IMR-90 (cell line): ENCODE measurements around the gene ACAA2. TPM values are rescaled to one million over a fixed set of nuclear protein-coding genes. Genes with fewer than 3 reads are reported as not detected.

Source experiments
- ATAC-seq: fragments of 200-7000 bp; cut with Tn5 transposase; 2 replicates; pipeline ENCODE4 v1.9.1; 2020; ENCODE audit warnings: low read depth, mild to moderate bottlenecking, moderate library complexity
- BruUV-seq: library from RNA; stranded (reverse); fragments of 400-500 nt; replicated peaks from 2 replicates; lab custom pipeline; 2021; lab: Mats Ljungman, UMichigan
- CTCF ChIA-PET: fragments of 300-600 bp; formaldehyde crosslinking; extraction: SDS; loops from one replicate; lab custom pipeline; 2021; ENCODE audit warnings: antibody characterized with exemption; lab: Yijun Ruan, JAX
- POLR2A ChIA-PET: fragments of 300-600 bp; sonication (Branson Sonifier 250); formaldehyde crosslinking; loops from one replicate; lab custom pipeline; 2022; ENCODE audit warnings: antibody characterized with exemption; ENCODE audit not compliant: unreplicated experiment; lab: Charles Lee
- DNase-seq: peaks from one replicate; pipeline ENCODE4 v3.0.0; 2013
- H2AFZ ChIP-seq: replicated peaks from 2 replicates; pipeline ENCODE3; 2013; ENCODE audit warnings: low read length, mild to moderate bottlenecking; ENCODE audit not compliant: poor library complexity
- H2AK5ac ChIP-seq: 2 replicates; pipeline ENCODE4 v1.6.1; 2013; ENCODE audit warnings: low read depth, low read length, inconsistent platforms
- H2AK9ac ChIP-seq: replicated peaks from 2 replicates; pipeline ENCODE3; 2013; ENCODE audit warnings: mild to moderate bottlenecking, low read depth, low read length, moderate library complexity; ENCODE audit not compliant: poor library complexity
- H2BK120ac ChIP-seq: 2 replicates; pipeline ENCODE4 v1.6.1; 2013; ENCODE audit warnings: low read depth, low read length, inconsistent platforms
- H2BK15ac ChIP-seq: 3 replicates; pipeline ENCODE4 v1.6.1; 2013; ENCODE audit warnings: low read depth, low read length, inconsistent platforms
- H2BK20ac ChIP-seq: 2 replicates; pipeline ENCODE4 v1.6.1; 2013; ENCODE audit warnings: low read depth, mild to moderate bottlenecking, inconsistent platforms, low read length, moderate library complexity
- H2BK5ac ChIP-seq: 2 replicates; pipeline ENCODE4 v1.6.1; 2013; ENCODE audit warnings: mild to moderate bottlenecking, low read depth, low read length, inconsistent platforms; ENCODE audit not compliant: poor library complexity, severe bottlenecking
- H3K14ac ChIP-seq: replicated peaks from 2 replicates; pipeline ENCODE4 v1.6.1; 2013; ENCODE audit warnings: low read depth, low read length, inconsistent platforms
- H3K18ac ChIP-seq: 2 replicates; pipeline ENCODE4 v1.6.1; 2013; ENCODE audit warnings: low read depth, low read length, control low read depth
- H3K23ac ChIP-seq: 2 replicates; pipeline ENCODE4 v1.6.1; 2013; ENCODE audit warnings: low read depth, low read length, inconsistent platforms
- H3K27ac ChIP-seq: 2 replicates; pipeline ENCODE4 v1.5.1; 2013; ENCODE audit warnings: mild to moderate bottlenecking, control low read depth, low read length; ENCODE audit not compliant: insufficient read depth
- H3K27me3 ChIP-seq: 2 replicates; pipeline ENCODE4 v1.6.1; 2013; ENCODE audit warnings: low read length; ENCODE audit not compliant: control insufficient read depth, insufficient read depth
- H3K36me3 ChIP-seq: 2 replicates; pipeline ENCODE4 v1.6.1; 2013; ENCODE audit warnings: low read length, mixed read lengths; ENCODE audit not compliant: control insufficient read depth, insufficient read depth
- H3K4ac ChIP-seq: 2 replicates; pipeline ENCODE4 v1.6.1; 2013; ENCODE audit warnings: low read depth, low read length, inconsistent platforms
- H3K4me1 ChIP-seq: 2 replicates; pipeline ENCODE4 v1.6.1; 2013; ENCODE audit warnings: low read length, mixed read lengths; ENCODE audit not compliant: control insufficient read depth, insufficient read depth
- H3K4me2 ChIP-seq: 2 replicates; pipeline ENCODE4 v1.6.1; 2013; ENCODE audit warnings: low read depth, mild to moderate bottlenecking, control low read depth, low read length, moderate library complexity
- H3K4me3 ChIP-seq: 2 replicates; pipeline ENCODE4 v1.5.1; 2013; ENCODE audit warnings: low read depth, mild to moderate bottlenecking, control low read depth, low read length, moderate library complexity; ENCODE audit not compliant: insufficient read depth
- H3K56ac ChIP-seq: 2 replicates; pipeline ENCODE4 v1.6.1; 2013; ENCODE audit warnings: low read length, inconsistent platforms; ENCODE audit not compliant: insufficient read depth; ENCODE audit errors: extremely low read depth
- H3K79me1 ChIP-seq, 2 experiments: 2 replicates each; pipeline ENCODE4 v1.6.1; 2013; ENCODE audit warnings: low read length in 2 of 2, inconsistent platforms in 1 of 2, low read depth in 1 of 2
- H3K9ac ChIP-seq: 2 replicates; pipeline ENCODE4 v1.6.1; 2013; ENCODE audit warnings: low read depth, low read length, control low read depth
- H3K9me1 ChIP-seq: 2 replicates; pipeline ENCODE4 v1.6.1; 2013; ENCODE audit warnings: low read length, inconsistent platforms; ENCODE audit not compliant: insufficient read depth
- H3K9me3 ChIP-seq: 2 replicates; pipeline ENCODE4 v1.6.1; 2013; ENCODE audit warnings: low read length; ENCODE audit not compliant: control insufficient read depth, insufficient read depth
- H4K20me1 ChIP-seq: 2 replicates; pipeline ENCODE4 v1.6.1; 2013; ENCODE audit warnings: low read length, inconsistent platforms; ENCODE audit not compliant: insufficient read depth
- H4K5ac ChIP-seq: 2 replicates; pipeline ENCODE4 v1.6.1; 2013; ENCODE audit warnings: mild to moderate bottlenecking, low read depth, low read length, control low read depth
- H4K8ac ChIP-seq, 2 experiments: 2 replicates each; pipeline ENCODE4 v1.6.1; 2013; ENCODE audit warnings: low read depth in 2 of 2, low read length in 2 of 2, control low read depth in 1 of 2, inconsistent platforms in 1 of 2
- H4K91ac ChIP-seq: 2 replicates; pipeline ENCODE4 v1.6.1; 2013; ENCODE audit warnings: low read depth, low read length, inconsistent platforms; ENCODE audit not compliant: insufficient read depth
- BHLHE40 ChIP-seq: fragments of 150-350 bp; IDR thresholded peaks from 2 replicates; pipeline ENCODE4 v1.6.1; 2016; ENCODE audit warnings: mild to moderate bottlenecking, low read depth, low read length
- CEBPB ChIP-seq: IDR thresholded peaks from 2 replicates; pipeline ENCODE4 v1.6.1; 2012; ENCODE audit warnings: low read depth, low read length, improper control_type of control experiment
- CHD1 ChIP-seq: IDR thresholded peaks from 2 replicates; pipeline ENCODE4 v1.6.1; 2012; ENCODE audit warnings: low read depth, low read length, improper control_type of control experiment
- MXI1 ChIP-seq: IDR thresholded peaks from 2 replicates; pipeline ENCODE4 v1.6.1; 2012; ENCODE audit warnings: low read depth, mild to moderate bottlenecking, low read length, moderate library complexity, borderline replicate concordance
- NFE2L2 ChIP-seq: fragments of 150-350 bp; IDR thresholded peaks from 2 replicates; pipeline ENCODE4 v1.6.1; 2016; ENCODE audit warnings: low read depth, mild to moderate bottlenecking, low read length
- POLR2A ChIP-seq: IDR thresholded peaks from 2 replicates; pipeline ENCODE4 v1.6.1; 2012; ENCODE audit warnings: mild to moderate bottlenecking, low read depth, low read length
- RFX5 ChIP-seq: IDR thresholded peaks from 2 replicates; pipeline ENCODE4 v1.8.0; 2012; ENCODE audit warnings: low read depth, mild to moderate bottlenecking, low read length, moderate library complexity
- WGBS, 2 experiments: methylation state at CpG; one replicate each; pipeline versions ENCODE4 v1.1.5 to v1.1.7; 2013; ENCODE audit warnings: missing lambda C conversion rate in 2 of 2; ENCODE audit not compliant: insufficient read length in 1 of 2; ENCODE audit errors: extremely low coverage in 2 of 2; 5-methylcytosine and 5-hydroxymethylcytosine counted together
- dilution Hi-C: fragments of 300-500 bp; cut with HindIII; formaldehyde crosslinking; loops from one replicate; pipeline ENCODE4 v1.14.3; 2018; ENCODE audit warnings: low sequenced_read_pairs; ENCODE audit not compliant: unreplicated experiment
- in situ Hi-C: fragments of 300-500 bp; cut with MboI; formaldehyde crosslinking; loops from 3 replicates; pipeline ENCODE4 v1.14.3; 2019; ENCODE audit warnings: low sequenced_read_pairs, inconsistent platforms, mixed read lengths
- intact Hi-C: fragments of 100-400 bp; cut with micrococcal nuclease; formaldehyde crosslinking; loops from 2 replicates; pipeline ENCODE4 v1.10.0; 2022
- polyA plus RNA-seq, 3 experiments: library from polyadenylated mRNA; depleted of rRNA; stranded (reverse); fragments of >200 nt; gene quantifications; 2 replicates each; pipeline ENCODE4 v1.2.3, GENCODE V29; 2012; ENCODE audit warnings: low replicate concordance in 1 of 3
- total RNA-seq: library from RNA; depleted of rRNA; stranded (reverse); fragments of >200 nt; gene quantifications from 2 replicates; pipeline ENCODE4 v1.2.3, GENCODE V29; 2012
- TF ChIP-seq, protein P1 (sequence below): fragments of 150-350 bp; IDR thresholded peaks from 2 replicates; pipeline ENCODE4 v1.6.1; 2017; ENCODE audit warnings: mild to moderate bottlenecking, antibody characterized with exemption, low read length, low read depth

Gene ACAA2
- total and polyA plus RNA-seq, 2 of the 4 experiments (the other 2 are of a cell fraction): 24.4 to 61.5 TPM

DNA sequence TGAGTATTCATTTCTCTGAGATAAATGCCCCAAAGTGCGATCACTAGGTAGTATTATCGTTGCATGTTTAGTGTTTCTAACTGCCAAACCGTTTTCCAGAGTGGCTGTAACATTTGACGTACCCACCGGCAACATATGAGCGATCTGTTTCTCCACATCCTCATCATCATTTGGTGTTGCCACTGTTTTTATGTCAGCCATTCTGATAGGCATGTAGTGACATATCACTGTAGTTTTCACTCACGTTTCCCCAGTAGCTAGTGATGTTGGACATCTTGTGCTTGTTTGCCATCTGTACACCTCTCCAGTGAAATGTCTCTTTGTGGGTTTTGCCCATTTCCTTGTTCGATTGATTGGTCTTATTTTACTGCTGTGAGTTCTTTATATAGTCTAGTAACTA lies 63.8 kb downstream of the ACAA2 start:
- no peaks in the 10 kb centered on the region for H3K79me1 ChIP-seq
- no peak overlapping the region for H2BK120ac ChIP-seq
- no peak overlapping the region for H3K9ac ChIP-seq
- ChIA-PET CTCF (no interaction called here), POLR2A (no interaction called here)
- H4K8ac ChIP-seq: no peak overlapping the region
- no peak overlapping the region for H4K5ac ChIP-seq
- in situ Hi-C loops (no loop called here), intact Hi-C loops (no loop called here), dilution Hi-C loops (no loop called here)
- TF ChIP-seq RFX5: no peak
- no peak for TF ChIP-seq POLR2A
- TF ChIP-seq, protein P1, sequence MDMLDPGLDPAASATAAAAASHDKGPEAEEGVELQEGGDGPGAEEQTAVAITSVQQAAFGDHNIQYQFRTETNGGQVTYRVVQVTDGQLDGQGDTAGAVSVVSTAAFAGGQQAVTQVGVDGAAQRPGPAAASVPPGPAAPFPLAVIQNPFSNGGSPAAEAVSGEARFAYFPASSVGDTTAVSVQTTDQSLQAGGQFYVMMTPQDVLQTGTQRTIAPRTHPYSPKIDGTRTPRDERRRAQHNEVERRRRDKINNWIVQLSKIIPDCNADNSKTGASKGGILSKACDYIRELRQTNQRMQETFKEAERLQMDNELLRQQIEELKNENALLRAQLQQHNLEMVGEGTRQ: no peak
- no peak for TF ChIP-seq BHLHE40
- TF ChIP-seq MXI1: no peak
- TF ChIP-seq CHD1: no peak
- TF ChIP-seq CEBPB: no peak
- no peak for TF ChIP-seq NFE2L2
- no peak overlapping the region for H3K56ac ChIP-seq
- H3K23ac ChIP-seq: no peak overlapping the region
- no peaks in the 10 kb centered on the region for H3K9me3 ChIP-seq
- no peak overlapping the region for H3K4ac ChIP-seq
- H2BK5ac ChIP-seq: no peak overlapping the region
- H3K18ac ChIP-seq: no peak overlapping the region
- H3K36me3 ChIP-seq: no peaks in the 10 kb centered on the region
- no peak overlapping the region for H2AK9ac ChIP-seq
- H4K91ac ChIP-seq: no peak overlapping the region
- no peak overlapping the region for H2AFZ ChIP-seq
- ATAC-seq (no peak), DNase-seq (no peak)
- no TSS peak for BruUV-seq
- H3K9me1 ChIP-seq: no peaks in the 10 kb centered on the region
- no peak overlapping the region for H2BK20ac ChIP-seq
- H2AK5ac ChIP-seq: no peak overlapping the region
- H3K4me2 ChIP-seq: no peak overlapping the region
- H3K4me1 ChIP-seq: no peaks in the 10 kb centered on the region
- H2BK15ac ChIP-seq: no peak overlapping the region
- no peaks in the 10 kb centered on the region for H4K20me1 ChIP-seq
- H3K27me3 ChIP-seq: peaks cover 37% of the 10 kb centered on the region
- no peak overlapping the region for H3K4me3 ChIP-seq
- H3K27ac ChIP-seq: no peak overlapping the region
- WGBS, 2 experiments: 100% methylated on average over 1 of the region's 8 CpGs; no CpG with 5 or more reads in 1 of the 2 experiments
- no peak overlapping the region for H3K14ac ChIP-seq
